ENCODE results near the gene GYG1.

The GYG1 gene

DNA sequence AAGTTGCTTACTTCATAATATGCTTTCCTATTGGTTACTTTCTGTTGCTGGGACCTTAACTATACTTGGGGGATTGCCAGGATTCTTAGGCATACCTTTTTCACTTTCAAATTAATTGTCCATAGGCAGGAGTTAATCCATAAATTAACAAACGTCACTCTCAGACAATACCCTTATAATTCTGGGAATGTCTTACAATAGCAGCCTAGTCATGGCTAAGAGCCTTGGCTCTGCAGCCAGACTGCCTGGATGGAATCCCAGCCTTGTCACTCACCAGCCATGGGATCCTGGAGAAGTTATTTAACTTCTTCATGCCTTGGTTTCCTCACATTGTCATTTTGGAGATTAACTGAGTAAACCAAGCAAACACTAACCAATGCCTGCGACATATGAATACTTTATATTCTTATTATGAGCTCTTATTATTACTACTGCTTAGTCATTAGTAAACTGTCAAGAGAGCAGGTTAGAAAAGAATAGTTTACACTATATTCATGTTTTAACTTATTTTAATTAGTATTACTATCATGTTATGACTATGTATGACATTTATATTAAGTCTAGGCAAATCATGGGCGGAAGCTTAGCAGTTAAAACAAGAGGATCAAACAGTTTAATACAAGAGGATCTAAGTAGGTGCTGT lies 29.0 kb downstream of the GYG1 start:
- no peak for DNase-seq

DNA sequence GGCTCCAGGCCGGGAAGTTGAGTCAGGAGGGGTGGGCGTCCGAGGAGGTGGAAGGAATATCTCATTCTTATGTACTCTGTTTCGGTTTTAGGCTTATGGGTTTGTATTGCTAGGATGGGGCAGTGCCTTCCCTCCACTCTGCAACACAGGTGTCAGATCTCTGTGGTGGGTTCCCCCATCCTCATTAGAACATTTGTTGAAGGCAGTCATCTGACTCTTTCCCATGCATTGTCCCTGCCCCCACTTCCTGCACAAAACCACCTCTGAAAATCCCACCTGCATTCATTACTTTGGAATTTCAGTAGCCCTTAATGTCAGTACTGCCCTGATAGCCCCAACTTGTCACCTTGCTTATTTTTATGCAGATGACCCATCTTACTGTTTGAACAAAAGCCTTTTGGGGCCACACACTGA lies 29.5 kb downstream of the GYG1 start:
- DNase-seq = no peak

DNA sequence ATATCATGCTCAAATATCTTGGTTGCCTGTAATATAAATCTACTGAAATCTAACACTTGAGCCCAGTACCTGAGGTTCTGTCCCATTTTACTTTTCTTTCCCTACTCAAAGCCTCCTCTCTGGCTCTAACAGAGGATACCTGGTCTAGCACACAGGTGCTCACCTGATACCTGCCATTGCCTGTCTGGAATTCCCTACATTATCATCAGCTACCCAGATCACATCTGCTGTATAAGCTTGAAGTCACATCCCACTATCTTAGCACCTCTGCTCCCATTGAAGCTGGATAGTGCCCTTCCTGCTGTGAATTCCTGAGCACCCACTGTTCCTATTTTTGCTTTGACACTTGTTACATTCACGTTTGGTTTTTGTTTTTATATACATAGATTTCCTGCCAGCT lies 30.5 kb downstream of the GYG1 start:
- DNase-seq = no peak

DNA sequence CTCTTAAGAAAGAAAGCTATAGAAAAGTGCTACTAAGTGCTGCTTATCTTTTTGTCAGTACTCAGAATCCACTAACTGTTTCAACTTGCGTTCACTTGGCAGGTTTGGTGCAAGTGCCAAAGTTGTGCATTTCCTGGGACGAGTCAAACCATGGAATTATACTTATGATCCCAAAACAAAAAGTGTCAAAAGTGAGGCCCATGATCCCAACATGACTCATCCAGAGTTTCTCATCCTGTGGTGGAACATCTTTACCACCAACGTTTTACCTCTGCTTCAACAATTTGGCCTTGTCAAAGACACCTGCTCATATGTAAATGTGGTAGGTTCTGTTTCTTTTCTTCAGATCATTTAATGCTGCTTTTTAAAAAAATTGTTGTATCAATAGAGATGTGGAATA lies 32.6 kb downstream of the GYG1 start:
- no peak for DNase-seq

DNA sequence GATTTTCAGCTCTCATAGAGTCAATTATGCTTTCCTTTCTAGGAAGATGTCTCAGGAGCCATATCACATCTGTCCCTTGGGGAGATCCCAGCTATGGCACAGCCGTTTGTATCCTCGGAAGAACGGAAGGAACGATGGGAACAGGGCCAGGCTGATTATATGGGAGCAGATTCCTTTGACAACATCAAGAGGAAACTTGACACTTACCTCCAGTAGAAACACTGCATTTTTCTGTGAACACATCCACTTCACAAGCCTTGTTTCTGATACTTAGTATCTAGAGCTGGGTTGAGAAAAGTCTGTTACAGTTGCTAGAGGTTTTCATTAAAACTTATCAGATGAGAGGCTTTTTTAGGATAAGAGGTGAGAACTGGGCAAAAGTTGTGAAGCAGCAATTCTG lies 35.4 kb downstream of the GYG1 start:
- DNase-seq = no peak

DNA sequence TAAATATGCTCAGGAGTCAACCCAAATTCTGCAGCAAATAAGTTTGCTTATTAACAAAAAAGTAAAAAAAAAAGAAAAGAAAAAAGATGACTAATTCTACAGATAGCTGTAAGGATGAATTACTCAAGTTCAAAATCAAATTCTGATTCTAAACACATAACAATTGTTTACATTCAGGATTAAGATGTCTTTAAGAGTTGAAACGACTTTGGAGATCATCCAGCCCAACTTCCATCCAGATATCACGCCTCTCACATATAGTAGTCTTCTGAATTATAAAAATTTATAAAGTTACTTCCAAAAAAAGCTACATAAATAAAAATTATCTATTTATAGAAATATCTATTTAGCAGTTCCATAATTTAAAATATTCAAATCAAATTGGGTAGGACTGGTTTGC lies 39.8 kb downstream of the GYG1 start:
- DNase-seq = no peak

DNA sequence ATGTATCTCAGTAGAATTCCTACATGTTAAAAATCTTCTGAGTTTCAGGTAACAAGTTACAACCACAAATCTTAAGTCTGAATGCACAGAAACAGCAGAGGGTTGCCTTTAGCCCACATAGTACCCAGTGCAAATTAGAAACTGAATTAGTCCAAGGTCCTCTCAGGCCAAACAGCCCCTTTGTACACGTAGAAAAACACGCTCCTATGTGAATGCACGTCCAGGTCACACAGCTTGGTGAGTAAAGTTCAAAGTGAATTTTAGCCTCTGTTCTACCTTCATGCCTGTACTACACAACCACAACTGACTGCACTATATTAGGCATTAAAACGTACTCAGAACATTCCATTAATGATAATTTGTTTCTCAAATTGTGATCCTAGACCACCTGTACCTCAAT lies 46.3 kb downstream of the GYG1 start:
- DNase-seq = no peak

DNA sequence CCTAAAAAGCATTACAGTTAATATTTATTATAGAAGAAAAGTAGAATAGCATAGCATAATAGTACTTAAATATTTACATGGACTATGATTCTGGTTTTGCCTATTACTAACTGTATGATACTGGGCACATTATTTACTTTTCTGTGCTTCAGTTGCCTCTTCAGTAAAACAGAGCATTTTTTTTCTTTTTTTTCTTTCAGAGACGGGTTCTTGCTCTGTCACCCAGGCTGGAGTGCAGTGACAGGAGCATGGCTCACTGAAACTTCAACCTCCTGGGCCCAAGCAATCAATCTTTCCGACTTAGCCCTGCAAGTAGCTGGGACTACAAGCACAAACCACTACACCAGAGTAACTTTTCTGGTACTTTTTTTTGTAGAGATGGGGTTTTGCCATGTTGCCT lies 47.0 kb downstream of the GYG1 start:
- DNase-seq = no peak

DNA sequence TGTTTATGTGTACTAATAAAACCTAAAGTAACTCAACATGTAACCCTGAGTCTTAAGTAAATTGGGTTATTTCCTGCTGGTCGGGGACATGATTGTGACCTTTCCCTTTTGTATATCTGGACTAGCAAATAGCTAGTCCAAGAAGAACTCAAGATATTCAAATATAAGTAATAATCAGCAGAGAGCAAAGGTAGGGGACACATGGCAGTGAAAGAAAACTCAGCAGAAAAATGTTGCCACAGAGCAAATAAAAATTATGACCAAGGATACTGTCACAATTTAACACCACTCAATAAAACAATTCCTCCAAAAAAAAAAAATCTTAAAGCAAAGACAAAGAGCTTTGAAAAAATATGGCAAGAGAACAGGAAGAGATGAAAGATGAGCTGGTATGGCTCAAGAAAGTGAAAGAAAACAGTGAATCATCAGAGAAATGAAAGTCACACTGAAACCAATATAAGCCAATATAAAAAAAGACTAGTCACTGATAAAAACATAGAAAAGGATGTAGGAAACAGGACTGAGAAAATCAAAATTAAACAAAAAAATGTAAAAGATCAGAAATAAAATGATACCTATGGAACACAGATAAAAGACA lies 51.5 kb downstream of the GYG1 start:
- no peak for DNase-seq

DNA sequence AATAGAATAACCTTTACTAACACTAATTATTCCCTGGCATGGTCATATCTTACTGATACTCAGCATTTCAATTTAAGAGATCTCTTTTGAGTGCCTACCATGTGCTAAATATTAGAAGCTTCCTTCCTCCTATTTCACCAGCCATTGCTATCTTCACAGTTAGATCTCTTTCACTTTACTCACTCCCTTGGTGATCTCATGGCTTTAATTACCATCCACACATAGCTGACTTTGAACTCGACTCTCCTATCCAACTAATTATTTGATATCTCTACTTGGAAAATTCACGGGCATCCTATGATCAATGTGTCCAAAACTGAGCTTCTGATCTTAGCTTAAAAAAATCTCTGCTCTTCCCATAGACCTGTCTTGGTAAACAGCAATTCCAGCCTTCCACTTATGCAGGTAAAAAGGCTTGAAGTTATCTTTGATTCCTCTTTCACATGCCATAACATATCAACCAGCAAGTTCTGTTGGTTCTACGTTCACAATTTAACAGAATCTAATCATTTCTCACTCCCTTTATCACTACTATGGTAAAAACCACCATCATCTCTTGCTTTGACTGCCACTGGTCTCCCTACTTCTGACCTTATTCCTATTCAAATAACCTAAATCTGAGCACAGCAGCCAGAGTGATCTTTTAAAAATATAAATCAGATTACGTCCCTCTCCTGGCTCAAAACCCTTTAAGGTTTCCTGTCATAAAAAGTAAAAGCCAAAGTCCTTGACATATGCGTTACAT lies 53.2 kb downstream of the GYG1 start:
- DNase-seq = no peak

DNA sequence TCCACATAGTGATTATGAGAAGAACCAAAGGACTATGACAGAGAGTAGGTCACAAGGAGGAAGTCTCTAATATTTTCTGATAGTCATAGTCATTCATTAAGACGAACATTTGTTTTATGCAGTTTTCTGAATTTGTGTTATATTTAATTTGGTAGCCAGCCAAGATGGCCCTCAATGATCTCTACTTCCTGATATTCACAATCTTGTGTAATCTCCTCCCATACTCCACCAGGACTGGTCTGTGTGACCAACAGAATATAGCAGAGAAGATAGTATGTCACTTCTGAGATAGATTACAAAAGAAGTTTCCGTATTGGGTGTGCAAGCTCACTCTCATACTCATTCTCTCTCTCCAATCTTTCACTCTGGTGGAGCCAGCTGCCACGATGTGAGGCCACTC lies 64.2 kb downstream of the GYG1 start:
- no peak for DNase-seq

DNA sequence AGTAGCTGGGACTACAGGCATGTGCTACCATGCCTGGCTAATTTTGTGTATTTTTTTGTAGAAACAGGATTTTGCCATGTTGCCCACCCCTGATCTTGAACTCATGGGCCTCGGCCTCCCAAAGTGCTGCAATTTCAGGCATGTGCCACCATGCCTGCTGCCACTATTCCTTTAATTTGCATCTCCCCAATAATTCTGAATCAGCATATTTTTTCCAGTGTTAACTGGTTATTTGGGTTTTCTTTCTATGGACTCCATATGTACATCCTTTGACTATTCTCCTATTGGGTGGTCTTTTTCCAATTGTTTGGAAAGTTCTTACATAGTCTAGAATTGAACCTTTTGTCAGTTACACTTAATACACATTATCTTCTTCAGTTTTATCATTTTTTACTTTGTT lies 66.9 kb downstream of the GYG1 start:
- no peak for DNase-seq

DNA sequence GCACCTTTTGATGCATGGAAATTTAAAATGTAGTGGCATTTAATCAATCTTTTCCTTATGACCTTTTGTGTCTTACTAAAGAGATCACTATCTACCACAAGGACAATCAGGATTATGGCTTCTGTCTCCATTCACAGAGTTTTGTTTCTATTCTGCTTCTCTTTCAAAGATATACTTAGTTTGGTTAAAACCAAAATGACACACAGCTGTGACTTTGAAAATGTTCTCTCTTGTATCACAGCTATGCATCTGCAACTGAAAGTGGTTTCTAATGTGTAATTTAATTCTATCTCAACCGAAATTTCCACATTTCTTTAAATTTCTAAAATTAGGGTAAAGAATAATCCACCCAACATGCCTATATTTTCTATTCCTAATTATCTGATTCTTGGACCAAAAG lies 67.3 kb downstream of the GYG1 start:
- no peak for DNase-seq

DNA sequence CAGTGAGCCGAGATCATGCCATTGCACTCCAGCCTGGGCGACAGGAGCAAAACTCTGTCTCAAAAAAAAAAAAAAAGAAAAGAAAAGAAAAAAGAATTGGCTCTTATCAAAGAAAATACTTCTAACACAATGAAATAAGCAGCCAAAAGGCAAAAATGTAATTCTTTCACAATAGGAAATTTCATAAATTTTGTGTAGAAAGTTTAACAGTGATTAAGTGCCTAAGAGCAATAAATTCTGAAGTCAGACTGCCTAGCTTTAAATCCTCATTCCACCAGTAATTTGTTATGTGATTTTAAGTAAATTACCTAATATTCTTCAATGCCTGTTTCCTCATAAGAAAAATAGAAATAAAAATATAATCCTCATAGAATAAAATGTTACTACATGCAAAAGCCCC lies 70.4 kb downstream of the GYG1 start:
- DNase-seq = no peak

DNA sequence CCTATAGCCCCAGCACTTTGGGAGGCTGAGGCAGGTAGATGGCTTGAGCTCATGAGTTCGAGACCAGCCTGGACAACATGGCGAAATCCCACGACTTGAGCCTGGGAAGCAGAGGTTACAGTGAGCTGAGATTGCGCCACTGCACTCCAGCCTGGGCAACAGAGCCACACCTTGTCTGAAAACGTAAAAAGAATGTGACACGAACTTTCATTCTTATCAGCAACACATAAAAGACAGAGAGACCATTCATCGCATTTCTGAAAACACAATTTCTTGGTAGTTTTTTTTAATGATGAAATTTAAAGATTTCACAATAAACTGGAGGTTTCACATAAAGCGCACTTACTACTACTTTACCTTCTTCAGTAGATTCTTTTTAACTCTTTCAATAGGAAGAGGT lies 76.5 kb downstream of the GYG1 start:
- no peak for DNase-seq
